Subcutaneous adipose tissue (tissue), 4 donors: ENCODE data around the gene THAP5. TPM values are rescaled to one million over a fixed set of nuclear protein-coding genes. Genes with fewer than 3 reads are reported as not detected.

Experiments
- CTCF ChIP-seq: fragments of 450-650 bp; IDR thresholded peaks from one replicate; pipeline ENCODE4 v1.5.1; 2016; ENCODE audit warnings: low read depth, mild to moderate bottlenecking, control low read depth, antibody characterized with exemption, moderate library complexity
- total RNA-seq, 4 donors: library from RNA; depleted of rRNA; stranded (reverse); fragments of >200 nt; gene quantifications; one replicate each; pipeline ENCODE4 v1.1.0, GENCODE V29; 2016

Gene THAP5
- total RNA-seq, 4 donors from 2014 or later = 17.3 to 29.3 (median 21.3) TPM

DNA sequence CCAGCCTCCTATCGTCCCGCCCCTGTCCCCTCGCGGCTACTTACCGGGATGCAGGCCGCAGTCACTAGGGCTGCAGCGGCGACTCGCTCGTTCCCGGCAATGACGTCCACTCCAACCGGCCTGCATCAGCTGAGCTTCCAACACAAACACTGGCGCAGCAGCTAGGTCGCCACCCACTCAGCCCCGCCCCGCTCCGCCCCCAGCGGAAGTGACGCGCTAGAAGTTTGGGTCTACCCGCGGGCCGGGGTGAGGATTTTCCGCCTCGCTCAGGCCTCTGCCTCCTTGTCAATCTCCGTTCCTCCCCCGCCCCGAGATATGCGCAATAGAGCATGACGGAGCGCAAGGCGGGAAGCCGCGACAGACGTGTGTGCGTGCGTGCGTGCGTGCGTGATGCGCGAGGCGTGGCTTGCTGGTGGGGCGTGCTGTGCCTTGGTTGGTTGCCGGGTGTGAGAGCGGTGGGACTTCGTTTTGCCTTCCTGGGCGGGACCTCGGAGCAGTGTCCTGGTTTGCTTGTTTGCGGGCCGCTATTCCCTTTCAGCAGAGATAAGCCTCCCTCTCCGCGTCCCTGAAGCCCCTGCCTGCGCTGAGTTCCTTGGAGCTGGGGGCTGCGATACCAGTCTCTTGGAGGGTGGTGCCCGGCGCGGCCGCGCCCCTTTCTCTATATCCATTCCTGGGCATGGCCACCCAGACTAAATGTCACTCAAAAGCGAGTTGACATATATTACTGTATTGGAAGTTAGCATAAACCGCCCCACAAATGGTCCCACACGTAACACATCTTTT, 43.3 kb downstream of the THAP5 start, which contains the start of gene PNPLA8:
TSS of gene PNPLA8 (minus strand) at position 151 of the 783 bp plus-strand sequence. CDS start 10,644 bp downstream, outside the sequence.
- TF ChIP-seq CTCF = no peak

- TF ChIP-seq CTCF = no peak
Observed at GRCh38 chr7:108525327-108525984, 44.0 kb downstream of the THAP5 start.

DNA sequence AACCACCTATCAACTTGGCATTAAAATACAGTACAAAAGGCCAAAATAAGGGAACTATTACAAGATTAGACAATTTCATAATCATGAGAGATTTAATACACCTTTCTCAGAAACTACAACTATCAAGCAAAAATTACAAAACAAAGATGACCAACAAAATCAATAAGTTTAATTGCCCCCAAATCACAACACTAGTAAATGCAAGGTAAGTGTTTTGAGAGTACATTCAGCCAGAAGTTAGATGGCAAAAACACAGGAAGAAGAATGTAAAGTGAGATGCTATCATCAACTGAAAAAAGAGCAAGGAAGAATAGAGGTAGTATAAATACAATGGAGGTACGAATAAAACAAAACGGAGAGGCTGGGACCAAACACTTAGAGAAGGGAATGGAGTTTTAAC, 46.7 kb downstream of the THAP5 start:
- no peak for TF ChIP-seq CTCF

- no peak for TF ChIP-seq CTCF
Observed at GRCh38 chr7:108517951-108518350, 51.6 kb downstream of the THAP5 start.

GRCh38 chr7:108515630-108516029, 53.9 kb downstream of the THAP5 start:
- TF ChIP-seq CTCF = no peak

- no peak for TF ChIP-seq CTCF
Observed at GRCh38 chr7:108515013-108515412, 54.5 kb downstream of the THAP5 start.

Other genes starting within 250 kb of the THAP5 start
- gene NRCAM, start 113.3 kb downstream of the THAP5 start, total RNA-seq = 10 to 100 TPM; 21.1 to 74.4 (median 49.3) TPM
- gene PNPLA8, start 43.6 kb downstream of the THAP5 start, total RNA-seq = 10 to 100 TPM; 43.2 to 83.6 (median 51.7) TPM
- 10 to 100 TPM; 14.3 to 58.0 (median 31.5) TPM for gene DNAJB9, start 168 bp upstream of the THAP5 start, total RNA-seq